ENCODE results near the gene HOXC10. TPM values are rescaled to one million over a fixed set of nuclear protein-coding genes. Genes with fewer than 3 reads are reported as not detected.

HOXC10 gene
- polyA plus RNA-seq, 1 donor (not counting 4 experiments of a cell fraction or from before 2014, with no cell fraction given), result 14.1 TPM

DNA sequence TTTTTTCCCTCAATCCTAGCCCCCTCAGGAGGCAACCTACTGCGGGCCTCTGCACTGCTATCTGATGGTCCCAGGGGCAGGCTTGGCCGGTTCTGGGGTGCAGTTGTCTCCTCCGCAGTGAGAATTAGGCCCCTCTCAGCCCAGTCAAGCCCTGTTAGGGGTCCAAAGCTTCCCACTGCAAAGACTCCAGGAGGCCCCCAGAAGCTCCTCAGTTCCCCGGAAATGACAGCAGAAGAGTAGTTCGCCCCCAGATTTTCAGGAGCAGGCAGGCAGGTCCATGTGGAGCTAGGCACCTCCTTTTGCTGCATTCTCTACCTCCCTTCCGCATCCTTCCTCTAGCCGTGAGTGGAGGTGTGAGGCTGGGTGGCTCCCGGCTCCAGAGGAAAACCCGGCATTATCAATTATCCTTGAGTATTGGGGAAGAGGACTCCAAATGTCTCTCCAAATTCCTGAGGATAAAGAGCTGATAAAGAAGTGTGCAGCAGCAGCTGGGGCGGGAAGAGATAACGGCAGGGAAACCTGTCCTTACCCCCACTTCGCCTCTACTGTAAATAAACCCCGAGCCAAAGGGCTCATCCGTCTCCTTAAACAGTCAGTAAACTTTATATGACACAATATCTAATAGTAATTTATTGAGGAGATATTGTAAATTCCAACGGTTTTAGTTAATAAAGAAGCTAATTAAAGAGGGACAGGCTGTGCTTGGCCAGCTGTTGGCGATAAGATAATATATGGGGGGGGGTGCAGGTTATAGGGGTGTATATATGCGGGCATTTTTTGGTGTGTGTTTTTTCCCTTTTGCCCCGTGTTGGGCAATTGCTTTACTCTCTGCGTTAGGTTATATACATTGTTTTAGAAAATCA is 30.9 kb upstream of the HOXC10 start:
- no peak for FAIRE-seq
- Histone ChIP-seq H2AFZ (ENCODE audit: control insufficient read depth, low read length) (no peak overlapping the region), H3K79me2 (ENCODE audit: control insufficient read depth, insufficient read depth, low read length) (no peaks in the 10 kb centered on the region), H3K36me3 (ENCODE audit: control insufficient read depth in 2 of 2, extremely low read depth in 1 of 2, insufficient read depth in 2 of 2, low read length in 2 of 2) (no peaks in the 10 kb centered on the region), H3K9ac (ENCODE audit: control insufficient read depth, extremely low read depth, insufficient read depth, low read length) (no peak overlapping the region), H3K4me1 (ENCODE audit: control insufficient read depth, extremely low read depth, insufficient read depth, low read length) (peaks cover 43% of the 10 kb centered on the region), H3K9me3 (ENCODE audit: control insufficient read depth, low read depth, low read length) (no peaks in the 10 kb centered on the region), H3K4me2 (ENCODE audit: control insufficient read depth, extremely low read depth, insufficient read depth, low read depth, low read length) (no peak overlapping the region), H3K9me1 (ENCODE audit: control insufficient read depth, extremely low read depth, insufficient read depth, low read length) (no peaks in the 10 kb centered on the region), H4K20me1 (ENCODE audit: control insufficient read depth, extremely low read depth, insufficient read depth, low read length) (no peaks in the 10 kb centered on the region), H3K4me3 (ENCODE audit: control insufficient read depth in 2 of 3, extremely low read depth in 1 of 3, insufficient read depth in 2 of 3, low read depth in 1 of 3, low read length in 3 of 3) (peak overlapping the region in 1 of 3 experiments; percentile 60), H3K27ac (ENCODE audit: control insufficient read depth, insufficient read depth, low read length) (no peak overlapping the region), H3K27me3 (ENCODE audit: control insufficient read depth, extremely low read depth, insufficient read depth, low read length) (peaks cover 89% of the 10 kb centered on the region)
- dilution Hi-C loops (cut with MboI; ENCODE audit: extremely low pct_ligation_motif_present, low sequenced_read_pairs), result no loop called here
- no peak for TF ChIP-seq EZH2 (IDR thresholded peaks at IDR 0.05; ENCODE audit: low read length)
- TF ChIP-seq, protein P1, sequence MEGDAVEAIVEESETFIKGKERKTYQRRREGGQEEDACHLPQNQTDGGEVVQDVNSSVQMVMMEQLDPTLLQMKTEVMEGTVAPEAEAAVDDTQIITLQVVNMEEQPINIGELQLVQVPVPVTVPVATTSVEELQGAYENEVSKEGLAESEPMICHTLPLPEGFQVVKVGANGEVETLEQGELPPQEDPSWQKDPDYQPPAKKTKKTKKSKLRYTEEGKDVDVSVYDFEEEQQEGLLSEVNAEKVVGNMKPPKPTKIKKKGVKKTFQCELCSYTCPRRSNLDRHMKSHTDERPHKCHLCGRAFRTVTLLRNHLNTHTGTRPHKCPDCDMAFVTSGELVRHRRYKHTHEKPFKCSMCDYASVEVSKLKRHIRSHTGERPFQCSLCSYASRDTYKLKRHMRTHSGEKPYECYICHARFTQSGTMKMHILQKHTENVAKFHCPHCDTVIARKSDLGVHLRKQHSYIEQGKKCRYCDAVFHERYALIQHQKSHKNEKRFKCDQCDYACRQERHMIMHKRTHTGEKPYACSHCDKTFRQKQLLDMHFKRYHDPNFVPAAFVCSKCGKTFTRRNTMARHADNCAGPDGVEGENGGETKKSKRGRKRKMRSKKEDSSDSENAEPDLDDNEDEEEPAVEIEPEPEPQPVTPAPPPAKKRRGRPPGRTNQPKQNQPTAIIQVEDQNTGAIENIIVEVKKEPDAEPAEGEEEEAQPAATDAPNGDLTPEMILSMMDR (optimal IDR thresholded peaks at IDR 0.05 in 1 of 3, IDR thresholded peaks at IDR 0.05 in 1 of 3, conservative IDR thresholded peaks at IDR 0.05 in 1 of 3; ENCODE audit: extremely low read depth in 1 of 3, insufficient read depth in 2 of 3, low read length in 3 of 3), result no peak
- no peak for DNase-seq (ENCODE audit: low read depth, low spot score)

DNA sequence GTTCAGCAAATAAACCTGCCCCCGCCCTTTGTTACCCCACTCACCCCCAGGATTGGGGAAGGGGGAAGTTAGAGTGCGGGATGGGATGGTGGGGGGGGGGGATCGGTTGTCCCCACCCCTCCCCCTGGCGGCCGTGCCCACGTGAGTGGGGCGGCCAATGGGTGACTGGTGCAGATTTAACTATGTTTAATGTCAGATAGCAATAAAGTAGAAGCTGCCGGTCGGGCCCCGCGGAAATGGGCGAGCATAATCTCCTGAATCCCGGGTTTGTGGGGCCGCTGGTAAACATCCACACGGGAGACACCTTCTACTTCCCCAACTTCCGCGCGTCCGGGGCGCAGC is 30.3 kb upstream of the HOXC10 start, which contains the start of gene HOXC12:
HOXC12 (plus strand) TSS at position 210 of the 342 bp plus-strand sequence; CDS start at position 237, 27 bp downstream.
- peaks cover 92% of the 10 kb centered on the region for H3K27me3 ChIP-seq (ENCODE audit: control insufficient read depth, extremely low read depth, insufficient read depth, low read length)
- no peaks in the 10 kb centered on the region for H3K36me3 ChIP-seq (ENCODE audit: control insufficient read depth in 2 of 2, extremely low read depth in 1 of 2, insufficient read depth in 2 of 2, low read length in 2 of 2)
- no peak within 1 kb of the TSS for H3K27ac ChIP-seq (ENCODE audit: control insufficient read depth, insufficient read depth, low read length)
- no peaks in the 10 kb centered on the region for H3K79me2 ChIP-seq (ENCODE audit: control insufficient read depth, insufficient read depth, low read length)
- DNase-seq (ENCODE audit: low read depth, low spot score), result no peak
- peak within 1 kb of the TSS; percentile 51 to 61 (median 60) for H3K4me3 ChIP-seq (ENCODE audit: control insufficient read depth in 2 of 3, extremely low read depth in 1 of 3, insufficient read depth in 2 of 3, low read depth in 1 of 3, low read length in 3 of 3)
- dilution Hi-C loops (cut with MboI; ENCODE audit: extremely low pct_ligation_motif_present, low sequenced_read_pairs), result no loop called here
- H3K9me1 ChIP-seq (ENCODE audit: control insufficient read depth, extremely low read depth, insufficient read depth, low read length), result no peaks in the 10 kb centered on the region
- no peaks in the 10 kb centered on the region for H4K20me1 ChIP-seq (ENCODE audit: control insufficient read depth, extremely low read depth, insufficient read depth, low read length)
- peak within 1 kb of the TSS; percentile 52 for H3K9ac ChIP-seq (ENCODE audit: control insufficient read depth, extremely low read depth, insufficient read depth, low read length)
- no peak for FAIRE-seq
- TF ChIP-seq EZH2 (IDR thresholded peaks at IDR 0.05; ENCODE audit: low read length), result no peak
- TF ChIP-seq, protein P1 (optimal IDR thresholded peaks at IDR 0.05 in 1 of 3, IDR thresholded peaks at IDR 0.05 in 1 of 3, conservative IDR thresholded peaks at IDR 0.05 in 1 of 3; ENCODE audit: extremely low read depth in 1 of 3, insufficient read depth in 2 of 3, low read length in 3 of 3), result no peak
- peak within 1 kb of the TSS; percentile 80 for H2AFZ ChIP-seq (ENCODE audit: control insufficient read depth, low read length)
- no peaks in the 10 kb centered on the region for H3K9me3 ChIP-seq (ENCODE audit: control insufficient read depth, low read depth, low read length)
- H3K4me2 ChIP-seq (ENCODE audit: control insufficient read depth, extremely low read depth, insufficient read depth, low read depth, low read length), result peak within 1 kb of the TSS; percentile 85
- peaks cover 43% of the 10 kb centered on the region for H3K4me1 ChIP-seq (ENCODE audit: control insufficient read depth, extremely low read depth, insufficient read depth, low read length)

Data from keratinocyte (primary cell).